ENCODE measurements around the gene SLC22A3. TPM values are rescaled to one million over a fixed set of nuclear protein-coding genes. Genes with fewer than 3 reads are reported as not detected.

SLC22A3 gene
- total RNA-seq, 1 donor from 2014 or later, result 4.2 TPM

DNA sequence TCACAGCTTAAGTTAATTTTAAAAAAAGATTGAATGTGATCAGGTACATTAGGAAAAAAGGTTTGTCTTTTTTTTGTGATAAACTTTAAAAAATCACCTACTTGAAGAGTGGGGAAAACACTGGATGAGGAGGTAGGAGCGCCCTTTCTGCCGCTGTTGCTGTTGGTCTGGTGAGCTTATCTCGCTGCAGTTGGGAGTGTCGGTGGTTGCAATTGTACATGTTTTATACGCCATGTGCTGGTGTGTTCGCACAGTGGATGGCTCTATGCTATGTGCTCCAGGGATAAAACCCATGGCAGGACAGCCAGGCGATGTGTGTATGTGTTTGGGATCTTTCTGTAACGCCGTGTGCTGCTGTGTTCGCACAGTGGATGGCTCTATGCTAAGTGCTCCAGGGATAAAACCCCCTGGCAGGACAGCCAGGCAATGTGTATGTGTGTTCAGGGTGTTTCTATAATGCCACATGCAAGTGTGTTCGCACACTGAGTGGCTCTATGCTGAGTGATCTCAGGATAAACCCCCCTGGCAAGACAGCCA is 1.7 kb downstream of the SLC22A3 start:
- TF ChIP-seq, protein P1, sequence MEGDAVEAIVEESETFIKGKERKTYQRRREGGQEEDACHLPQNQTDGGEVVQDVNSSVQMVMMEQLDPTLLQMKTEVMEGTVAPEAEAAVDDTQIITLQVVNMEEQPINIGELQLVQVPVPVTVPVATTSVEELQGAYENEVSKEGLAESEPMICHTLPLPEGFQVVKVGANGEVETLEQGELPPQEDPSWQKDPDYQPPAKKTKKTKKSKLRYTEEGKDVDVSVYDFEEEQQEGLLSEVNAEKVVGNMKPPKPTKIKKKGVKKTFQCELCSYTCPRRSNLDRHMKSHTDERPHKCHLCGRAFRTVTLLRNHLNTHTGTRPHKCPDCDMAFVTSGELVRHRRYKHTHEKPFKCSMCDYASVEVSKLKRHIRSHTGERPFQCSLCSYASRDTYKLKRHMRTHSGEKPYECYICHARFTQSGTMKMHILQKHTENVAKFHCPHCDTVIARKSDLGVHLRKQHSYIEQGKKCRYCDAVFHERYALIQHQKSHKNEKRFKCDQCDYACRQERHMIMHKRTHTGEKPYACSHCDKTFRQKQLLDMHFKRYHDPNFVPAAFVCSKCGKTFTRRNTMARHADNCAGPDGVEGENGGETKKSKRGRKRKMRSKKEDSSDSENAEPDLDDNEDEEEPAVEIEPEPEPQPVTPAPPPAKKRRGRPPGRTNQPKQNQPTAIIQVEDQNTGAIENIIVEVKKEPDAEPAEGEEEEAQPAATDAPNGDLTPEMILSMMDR (conservative IDR thresholded peaks at IDR 0.05; ENCODE audit: low read depth, low read length), result no peak
- no peak for DNase-seq (ENCODE audit: low read depth)
- peak overlapping the region; percentile 66 for H3K4me3 ChIP-seq (ENCODE audit: low read depth, low read length)

DNA sequence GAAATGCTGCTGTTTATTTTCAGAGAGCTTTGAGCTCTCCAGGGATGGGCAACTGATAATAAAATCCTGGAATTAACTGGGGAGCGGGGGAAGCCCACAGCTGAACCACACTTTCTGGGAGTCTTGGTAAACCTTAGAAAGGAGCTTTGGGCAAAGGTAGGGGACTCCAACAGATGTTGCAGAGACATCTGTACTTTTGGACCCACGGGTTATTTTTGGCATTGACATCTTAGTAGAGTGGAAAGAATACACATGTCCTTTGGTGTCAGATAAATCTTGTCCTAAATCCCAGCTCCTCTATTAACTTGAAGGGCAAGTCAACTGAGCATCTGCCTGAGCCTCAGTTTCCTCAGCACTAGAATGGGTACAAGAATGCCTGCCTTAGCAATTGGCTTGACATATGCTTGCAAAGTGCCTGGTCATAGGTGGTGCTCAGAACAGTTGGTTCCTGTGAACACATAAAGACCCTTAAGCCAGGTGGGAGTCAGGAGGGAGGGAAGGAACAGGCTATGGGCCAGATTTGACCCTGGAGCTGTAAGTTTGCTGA is 5.8 kb downstream of the SLC22A3 start:
- TF ChIP-seq, protein P1 (conservative IDR thresholded peaks at IDR 0.05; ENCODE audit: low read depth, low read length), result no peak
- no peak overlapping the region for H3K4me3 ChIP-seq (ENCODE audit: low read depth, low read length)
- no peak for DNase-seq (ENCODE audit: low read depth)

DNA sequence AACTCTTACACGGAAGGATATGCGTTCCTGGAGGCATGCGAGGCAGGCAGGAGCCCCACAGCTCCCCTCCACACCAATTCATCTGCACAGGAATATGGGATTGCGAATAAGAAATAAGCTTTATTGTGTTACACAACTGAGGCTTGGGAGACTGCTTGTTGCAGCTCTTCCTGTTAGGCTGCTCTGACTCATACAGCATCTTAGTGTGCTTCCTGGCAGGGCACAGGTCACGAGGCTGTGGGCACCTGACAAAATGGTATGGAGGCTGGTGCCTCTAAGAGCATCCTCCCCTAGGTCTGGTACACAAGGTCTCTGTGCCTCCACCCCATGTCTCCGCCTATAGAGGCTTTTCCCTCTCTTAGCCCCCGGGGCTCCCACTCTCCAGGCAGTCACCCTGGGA is 6.8 kb downstream of the SLC22A3 start:
- TF ChIP-seq, protein P1 (conservative IDR thresholded peaks at IDR 0.05; ENCODE audit: low read depth, low read length), result no peak
- DNase-seq (ENCODE audit: low read depth), result peak; percentile 41
- H3K4me3 ChIP-seq (ENCODE audit: low read depth, low read length), result no peak overlapping the region

DNA sequence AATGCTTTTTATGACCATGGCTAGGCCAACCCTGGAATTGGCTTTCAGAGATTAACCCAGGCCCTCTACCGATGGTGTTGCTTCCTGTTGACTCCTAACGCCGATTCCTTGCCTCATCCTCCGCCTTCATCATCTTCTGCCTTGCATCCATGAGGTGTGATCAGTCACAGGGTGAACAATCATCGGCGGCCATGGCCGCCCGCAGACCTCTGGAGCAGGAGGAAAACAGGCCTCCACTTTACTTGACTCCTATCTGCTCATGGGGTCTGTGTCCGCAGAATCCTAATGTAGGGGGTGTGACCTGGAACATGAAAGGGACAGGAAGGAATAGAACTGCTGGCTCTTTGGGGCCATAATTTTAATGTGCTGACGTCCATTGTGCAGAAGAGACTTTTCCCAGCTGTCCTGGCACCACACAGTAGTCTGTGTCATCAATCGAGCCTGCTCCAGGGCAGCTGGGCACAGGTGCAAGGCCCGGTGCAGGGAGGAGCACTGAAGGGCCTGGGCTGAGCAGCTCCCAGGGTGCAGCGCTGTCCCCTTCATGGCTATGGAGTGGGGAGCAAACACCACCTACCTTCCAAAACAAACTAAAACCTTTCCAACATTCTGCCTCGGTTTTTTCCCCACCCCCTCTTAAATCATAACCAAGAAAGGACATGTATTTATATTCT is 8.0 kb downstream of the SLC22A3 start:
- TF ChIP-seq, protein P1 (conservative IDR thresholded peaks at IDR 0.05; ENCODE audit: low read depth, low read length), result no peak
- DNase-seq (ENCODE audit: low read depth), result no peak

DNA sequence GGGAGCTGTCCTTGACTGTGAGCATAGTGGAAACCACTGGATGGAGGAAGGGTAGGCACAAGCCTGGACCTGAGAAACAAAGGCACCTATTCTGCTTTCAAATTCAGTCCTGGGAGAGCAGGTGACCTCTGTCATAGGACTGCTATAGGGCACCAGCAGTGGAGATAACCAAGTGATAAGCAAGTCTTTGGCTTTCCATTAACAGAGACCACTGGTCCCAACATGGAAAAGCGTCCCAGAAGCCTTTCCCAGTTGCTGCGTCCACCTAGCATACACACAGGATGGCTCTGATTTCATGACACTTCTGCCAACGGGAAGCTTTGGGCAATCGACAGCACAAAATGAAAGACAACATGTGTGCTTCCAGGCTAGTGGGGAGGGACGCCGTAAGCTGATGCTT is 8.9 kb downstream of the SLC22A3 start:
- H3K4me3 ChIP-seq (ENCODE audit: low read depth, low read length), result no peak overlapping the region
- no peak for DNase-seq (ENCODE audit: low read depth)
- TF ChIP-seq, protein P1 (conservative IDR thresholded peaks at IDR 0.05; ENCODE audit: low read depth, low read length), result no peak

More for the DNA sequence above, 8.0 kb downstream of the SLC22A3 start:
- H3K4me3 ChIP-seq (ENCODE audit: low read depth, low read length), result no peak overlapping the region

DNA sequence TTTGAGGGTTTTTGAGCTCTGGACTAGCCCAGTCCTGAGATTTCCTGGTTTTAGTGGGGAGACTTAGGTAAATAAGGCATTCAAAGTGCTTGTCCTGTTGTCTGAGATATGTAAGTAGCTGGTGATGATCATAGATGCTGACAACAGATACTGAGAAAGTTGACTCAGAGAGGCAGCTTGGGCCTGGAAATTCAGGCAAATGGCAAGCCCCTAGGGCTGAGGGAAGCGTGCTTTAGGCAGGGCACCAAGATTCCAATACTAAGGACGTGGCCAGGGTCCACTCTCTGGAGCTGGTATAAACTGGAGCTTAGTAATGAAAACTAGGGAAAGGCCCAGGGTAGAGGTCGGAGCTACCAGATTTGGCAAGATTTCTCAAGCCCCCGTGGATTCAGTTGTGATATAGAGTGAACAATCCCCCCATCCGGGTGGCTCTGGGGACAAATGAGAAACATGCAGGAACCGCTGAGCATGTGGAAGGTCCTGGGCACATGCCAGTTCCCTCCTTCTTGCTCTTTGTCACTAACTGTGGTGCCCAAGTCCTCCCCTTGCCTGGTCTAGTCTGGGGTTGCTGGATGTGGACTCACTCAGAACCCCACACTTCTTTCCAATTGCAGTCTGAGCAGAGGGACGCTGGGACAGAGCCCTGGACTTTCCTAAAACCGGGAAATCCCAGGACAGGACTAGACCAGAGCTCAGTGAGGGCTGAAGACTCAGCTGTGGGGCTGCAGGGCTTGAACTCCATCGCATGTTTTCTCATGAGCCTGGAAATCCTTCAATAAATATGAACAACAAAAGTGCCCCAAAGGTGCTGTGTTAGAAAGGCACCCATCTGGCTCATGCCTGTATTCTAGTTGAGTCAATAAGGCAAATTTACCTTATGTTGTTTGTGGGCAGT is 10.3 kb downstream of the SLC22A3 start:
- TF ChIP-seq, protein P1 (conservative IDR thresholded peaks at IDR 0.05; ENCODE audit: low read depth, low read length), result no peak
- DNase-seq (ENCODE audit: low read depth), result no peak
- no peak overlapping the region for H3K4me3 ChIP-seq (ENCODE audit: low read depth, low read length)

Data from epithelial cell of proximal tubule (primary cell).